Activated B cell treated with CpG ODN at 0.5 μM for 24 hours (primary cell): Measurements from ENCODE around the gene BEAN1. TPM values are rescaled to one million over a fixed set of nuclear protein-coding genes. Genes with fewer than 3 reads are reported as not detected.
"Not testable (repeated sequence)": the region's sequence is repeated elsewhere in the genome, so short reads cannot be mapped to it uniquely, and the experiment has no call there.

Source experiments
- ATAC-seq: fragments of 200-7000 bp; cut with Tn5 transposase; one replicate; pipeline ENCODE4 v1.10.0; 2021; ENCODE audit warnings: low read depth, mild to moderate bottlenecking, moderate library complexity
- CTCF ChIA-PET: fragments of 350-600 bp; sonication (Branson Sonifier 250); formaldehyde crosslinking; loops from one replicate; lab custom pipeline; 2021; ENCODE audit warnings: antibody characterized with exemption; lab: Charles Lee
- POLR2A ChIA-PET: fragments of 350-600 bp; sonication (Branson Sonifier 250); formaldehyde crosslinking; loops from one replicate; lab custom pipeline; 2021; ENCODE audit warnings: antibody characterized with exemption; lab: Charles Lee
- DNase-seq: peaks from one replicate; pipeline ENCODE4 v3.0.0; 2022
- H3K27ac Mint-ChIP-seq: one replicate; pipeline ENCODE4 v1.8.0; 2020; ENCODE audit warnings: mixed read lengths
- H3K27me3 Mint-ChIP-seq: one replicate; pipeline ENCODE4 v1.8.0; 2021; ENCODE audit warnings: mixed read lengths
- H3K36me3 Mint-ChIP-seq: one replicate; pipeline ENCODE4 v1.8.0; 2021; ENCODE audit warnings: low read depth, mixed read lengths
- H3K4me1 Mint-ChIP-seq: one replicate; pipeline ENCODE4 v1.8.0; 2021; ENCODE audit warnings: mixed read lengths
- H3K4me3 Mint-ChIP-seq: one replicate; pipeline ENCODE4 v1.8.0; 2020; ENCODE audit warnings: mild to moderate bottlenecking, mixed read lengths
- H3K9me3 Mint-ChIP-seq: one replicate; pipeline ENCODE4 v1.8.0; 2020; ENCODE audit warnings: mixed read lengths
- CTCF ChIP-seq: fragments of 200-600 bp; IDR thresholded peaks from one replicate; pipeline ENCODE4 v1.8.0; 2022; ENCODE audit warnings: antibody characterized with exemption, mild to moderate bottlenecking
- intact Hi-C: fragments of 100-400 bp; cut with micrococcal nuclease; formaldehyde crosslinking; loops from one replicate; pipeline ENCODE4 v1.15.1; 2024
- total RNA-seq: library from RNA; stranded (reverse); gene quantifications from 2 replicates; pipeline ENCODE4 v1.2.3, GENCODE V29; 2022

The BEAN1 gene
- total RNA-seq, 1 donor from 2014 or later = not detected

- H3K36me3 Mint-ChIP-seq = no peaks in the 10 kb centered on the region
- no peak overlapping the region for H3K27ac Mint-ChIP-seq
- no peak for DNase-seq
- ChIA-PET CTCF (interaction anchor here (1.5 kb wide), 1 partner anchor 52 kb away, joined by 3 read pairs; no protein-coding TSS in a partner anchor), POLR2A (no interaction called here)
- no peak for ATAC-seq
- no peaks in the 10 kb centered on the region for H3K4me1 Mint-ChIP-seq
- TF ChIP-seq CTCF = no peak
- H3K4me3 Mint-ChIP-seq = no peak overlapping the region
- no peaks in the 10 kb centered on the region for H3K9me3 Mint-ChIP-seq
- peaks cover 25% of the 10 kb centered on the region for H3K27me3 Mint-ChIP-seq
- intact Hi-C loops = no loop called here
Observed at GRCh38 chr16:66458292-66458691, 31.2 kb downstream of the BEAN1 start.

- no peak for TF ChIP-seq CTCF
- no peaks in the 10 kb centered on the region for H3K9me3 Mint-ChIP-seq
- intact Hi-C loops = no loop called here
- peaks cover 25% of the 10 kb centered on the region for H3K27me3 Mint-ChIP-seq
- ATAC-seq (no peak), DNase-seq (no peak)
- no peaks in the 10 kb centered on the region for H3K36me3 Mint-ChIP-seq
- ChIA-PET CTCF (no interaction called here), POLR2A (no interaction called here)
- H3K27ac Mint-ChIP-seq = no peak overlapping the region
- H3K4me3 Mint-ChIP-seq = no peak overlapping the region
- H3K4me1 Mint-ChIP-seq = no peaks in the 10 kb centered on the region
Observed at GRCh38 chr16:66458853-66459252, 31.8 kb downstream of the BEAN1 start.

- ChIA-PET CTCF (no interaction called here), POLR2A (no interaction called here)
- DNase-seq (no peak), ATAC-seq (no peak)
- Mint-ChIP-seq H3K36me3 (no peaks in the 10 kb centered on the region), H3K4me3 (no peak overlapping the region), H3K27ac (no peak overlapping the region), H3K9me3 (no peaks in the 10 kb centered on the region), H3K27me3 (peaks cover 28% of the 10 kb centered on the region), H3K4me1 (no peaks in the 10 kb centered on the region)
- no peak for TF ChIP-seq CTCF
- intact Hi-C loops = no loop called here
Observed at GRCh38 chr16:66459878-66460277, 32.8 kb downstream of the BEAN1 start.

GRCh38 chr16:66460703-66461102 is 33.6 kb downstream of the BEAN1 start:
- Mint-ChIP-seq H3K9me3 (no peaks in the 10 kb centered on the region), H3K36me3 (no peaks in the 10 kb centered on the region), H3K4me1 (no peaks in the 10 kb centered on the region), H3K4me3 (no peak overlapping the region), H3K27me3 (peaks cover 33% of the 10 kb centered on the region), H3K27ac (no peak overlapping the region)
- ChIA-PET POLR2A (no interaction called here), CTCF (no interaction called here)
- no peak for TF ChIP-seq CTCF
- ATAC-seq (no peak), DNase-seq (no peak)
- intact Hi-C loops = no loop called here

- no peak for TF ChIP-seq CTCF
- peaks cover 2% of the 10 kb centered on the region for H3K9me3 Mint-ChIP-seq
- intact Hi-C loops = no loop called here
- H3K27me3 Mint-ChIP-seq = peaks cover 35% of the 10 kb centered on the region
- H3K27ac Mint-ChIP-seq = no peak overlapping the region
- ATAC-seq (no peak), DNase-seq (no peak)
- H3K4me1 Mint-ChIP-seq = no peaks in the 10 kb centered on the region
- H3K36me3 Mint-ChIP-seq = no peaks in the 10 kb centered on the region
- no peak overlapping the region for H3K4me3 Mint-ChIP-seq
- ChIA-PET POLR2A (no interaction called here), CTCF (interaction anchor here (0.6 kb wide), 1 partner anchor 14 kb away, joined by 3 read pairs; no protein-coding TSS in a partner anchor)
Observed at GRCh38 chr16:66462912-66463311, 35.8 kb downstream of the BEAN1 start.

- ATAC-seq, H3K4me1 Mint-ChIP-seq, intact Hi-C loops, DNase-seq, H3K4me3 Mint-ChIP-seq, H3K36me3 Mint-ChIP-seq, H3K27ac Mint-ChIP-seq, CTCF ChIA-PET, POLR2A ChIA-PET, H3K9me3 Mint-ChIP-seq: not testable (repeated sequence)
- peaks cover 32% of the 10 kb centered on the region for H3K27me3 Mint-ChIP-seq
Observed at GRCh38 chr16:66465946-66466345, 38.9 kb downstream of the BEAN1 start.

GRCh38 chr16:66466636-66467035 is 39.5 kb downstream of the BEAN1 start:
- H3K27ac Mint-ChIP-seq, CTCF ChIA-PET, intact Hi-C loops, DNase-seq, H3K36me3 Mint-ChIP-seq, ATAC-seq, H3K4me3 Mint-ChIP-seq, H3K4me1 Mint-ChIP-seq, H3K9me3 Mint-ChIP-seq, POLR2A ChIA-PET: not testable (repeated sequence)
- H3K27me3 Mint-ChIP-seq = peaks cover 29% of the 10 kb centered on the region
